ENCODE data around the gene FAM174C.

Gene FAM174C

DNA sequence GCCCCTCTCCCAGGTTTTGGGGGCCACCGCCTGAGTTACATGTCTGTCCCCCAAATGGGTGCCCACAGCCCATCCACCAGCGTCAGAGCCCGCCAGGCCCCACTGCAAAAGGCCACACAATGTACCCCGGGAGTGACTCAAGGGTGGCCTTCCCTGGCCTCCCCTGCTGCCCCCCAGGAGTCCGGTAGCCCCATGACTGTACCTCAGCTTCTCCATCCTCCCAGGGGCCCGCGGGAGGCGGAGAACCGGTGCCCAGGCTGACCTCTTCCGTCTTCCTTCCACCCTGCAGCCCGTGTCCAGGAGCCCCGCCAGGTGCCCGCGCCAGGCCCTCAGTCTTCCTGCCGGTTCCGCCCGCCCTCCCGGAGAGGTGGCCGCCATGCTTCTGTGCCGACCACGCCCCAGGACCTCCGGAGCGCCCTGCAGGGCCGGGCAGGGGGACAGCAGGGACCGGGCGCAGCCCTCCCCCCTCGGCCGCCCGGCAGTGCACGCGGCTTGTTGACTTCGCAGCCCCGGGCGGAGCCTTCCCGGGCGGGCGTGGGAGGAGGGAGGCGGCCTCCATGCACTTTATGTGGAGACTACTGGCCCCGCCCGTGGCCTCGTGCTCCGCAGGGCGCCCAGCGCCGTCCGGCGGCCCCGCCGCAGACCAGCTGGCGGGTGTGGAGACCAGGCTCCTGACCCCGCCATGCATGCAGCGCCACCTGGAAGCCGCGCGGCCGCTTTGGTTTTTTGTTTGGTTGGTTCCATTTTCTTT, 47.9 kb upstream of the FAM174C start:
- Histone ChIP-seq H3K9ac (ENCODE audit: low read length) (no peak overlapping the region), H3K27me3 (ENCODE audit: low read length) (no peaks in the 10 kb centered on the region), H3K4me2 (ENCODE audit: low read depth, low read length, poor library complexity, severe bottlenecking) (no peak overlapping the region), H3K9me2 (replicated peaks; ENCODE audit: insufficient read depth, low read length) (no peaks in the 10 kb centered on the region), H3K9me3 (ENCODE audit: insufficient read depth, low read length) (no peaks in the 10 kb centered on the region), H4K20me1 (ENCODE audit: low read depth, low read length) (no peaks in the 10 kb centered on the region), H3K79me2 (ENCODE audit: insufficient read depth, low read length) (no peaks in the 10 kb centered on the region), H3K27ac (ENCODE audit: low read depth, low read length) (no peak overlapping the region), H3K4me3 (ENCODE audit: insufficient read depth, low read length, poor library complexity, severe bottlenecking) (no peak overlapping the region), H2AFZ (ENCODE audit: low read depth, low read length, severe bottlenecking) (no peak overlapping the region), H3F3A (ENCODE audit: insufficient read depth) (no peaks in the 10 kb centered on the region; the same call in 1 of the 2 replicates), H3K36me3 (ENCODE audit: low read length) (no peaks in the 10 kb centered on the region)
- TF ChIP-seq, protein P1, sequence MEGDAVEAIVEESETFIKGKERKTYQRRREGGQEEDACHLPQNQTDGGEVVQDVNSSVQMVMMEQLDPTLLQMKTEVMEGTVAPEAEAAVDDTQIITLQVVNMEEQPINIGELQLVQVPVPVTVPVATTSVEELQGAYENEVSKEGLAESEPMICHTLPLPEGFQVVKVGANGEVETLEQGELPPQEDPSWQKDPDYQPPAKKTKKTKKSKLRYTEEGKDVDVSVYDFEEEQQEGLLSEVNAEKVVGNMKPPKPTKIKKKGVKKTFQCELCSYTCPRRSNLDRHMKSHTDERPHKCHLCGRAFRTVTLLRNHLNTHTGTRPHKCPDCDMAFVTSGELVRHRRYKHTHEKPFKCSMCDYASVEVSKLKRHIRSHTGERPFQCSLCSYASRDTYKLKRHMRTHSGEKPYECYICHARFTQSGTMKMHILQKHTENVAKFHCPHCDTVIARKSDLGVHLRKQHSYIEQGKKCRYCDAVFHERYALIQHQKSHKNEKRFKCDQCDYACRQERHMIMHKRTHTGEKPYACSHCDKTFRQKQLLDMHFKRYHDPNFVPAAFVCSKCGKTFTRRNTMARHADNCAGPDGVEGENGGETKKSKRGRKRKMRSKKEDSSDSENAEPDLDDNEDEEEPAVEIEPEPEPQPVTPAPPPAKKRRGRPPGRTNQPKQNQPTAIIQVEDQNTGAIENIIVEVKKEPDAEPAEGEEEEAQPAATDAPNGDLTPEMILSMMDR (IDR thresholded peaks at IDR 0.05; ENCODE audit: insufficient read depth, low read length, poor library complexity, severe bottlenecking) = no peak
- no peak for TF ChIP-seq EZH2phosphoT487 (conservative IDR thresholded peaks at IDR 0.05; ENCODE audit: low read length)

DNA sequence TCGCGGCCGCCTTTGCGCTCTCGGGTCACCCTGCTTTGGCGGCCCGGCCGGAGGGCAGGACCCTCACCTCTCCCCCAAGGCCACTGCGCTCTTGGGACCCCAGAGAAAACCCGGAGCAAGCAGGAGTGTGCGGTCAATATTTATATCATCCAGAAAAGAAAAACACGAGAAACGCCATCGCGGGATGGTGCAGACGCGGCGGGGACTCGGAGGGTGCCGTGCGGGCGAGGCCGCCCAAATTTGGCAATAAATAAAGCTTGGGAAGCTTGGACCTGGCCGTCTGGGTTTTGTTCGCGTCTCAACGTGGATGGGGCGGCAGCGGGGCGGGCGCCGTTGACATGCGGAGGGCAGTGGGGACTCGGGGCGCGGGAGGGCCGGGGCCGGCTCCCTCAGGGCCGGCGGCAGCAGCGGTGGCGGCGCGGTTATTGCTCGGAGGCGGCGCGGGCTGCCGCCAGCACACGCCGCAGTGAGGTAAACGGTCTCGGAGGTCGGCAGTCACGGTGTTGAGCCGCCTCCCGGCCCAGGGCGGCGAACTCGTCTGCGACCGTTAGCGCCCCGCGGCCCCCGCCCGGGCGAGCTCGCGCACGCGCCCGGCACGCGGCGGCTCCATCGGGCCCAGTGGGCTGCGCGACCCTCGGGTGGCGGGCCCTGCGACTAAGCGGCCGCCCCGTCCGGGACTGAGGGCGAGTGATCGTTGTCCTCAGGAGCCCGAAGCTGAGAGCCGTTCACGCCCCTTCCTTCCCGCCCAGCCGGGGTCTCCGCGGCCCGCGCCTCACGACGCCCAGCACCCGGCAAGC, 47.0 kb upstream of the FAM174C start:
- H3F3A ChIP-seq (ENCODE audit: insufficient read depth) = no peaks in the 10 kb centered on the region; the same call in 1 of the 2 replicates
- no peak for TF ChIP-seq EZH2phosphoT487 (conservative IDR thresholded peaks at IDR 0.05; ENCODE audit: low read length)
- TF ChIP-seq, protein P1 (IDR thresholded peaks at IDR 0.05; ENCODE audit: insufficient read depth, low read length, poor library complexity, severe bottlenecking) = no peak
- H3K4me3 ChIP-seq (ENCODE audit: insufficient read depth, low read length, poor library complexity, severe bottlenecking) = no peak overlapping the region
- H3K36me3 ChIP-seq (ENCODE audit: low read length) = no peaks in the 10 kb centered on the region
- no peaks in the 10 kb centered on the region for H4K20me1 ChIP-seq (ENCODE audit: low read depth, low read length)
- H3K9ac ChIP-seq (ENCODE audit: low read length) = no peak overlapping the region
- H3K4me2 ChIP-seq (ENCODE audit: low read depth, low read length, poor library complexity, severe bottlenecking) = no peak overlapping the region
- no peaks in the 10 kb centered on the region for H3K27me3 ChIP-seq (ENCODE audit: low read length)
- H3K27ac ChIP-seq (ENCODE audit: low read depth, low read length) = no peak overlapping the region
- H2AFZ ChIP-seq (ENCODE audit: low read depth, low read length, severe bottlenecking) = no peak overlapping the region
- H3K9me3 ChIP-seq (ENCODE audit: insufficient read depth, low read length) = no peaks in the 10 kb centered on the region
- H3K9me2 ChIP-seq (replicated peaks; ENCODE audit: insufficient read depth, low read length) = no peaks in the 10 kb centered on the region
- no peaks in the 10 kb centered on the region for H3K79me2 ChIP-seq (ENCODE audit: insufficient read depth, low read length)

DNA sequence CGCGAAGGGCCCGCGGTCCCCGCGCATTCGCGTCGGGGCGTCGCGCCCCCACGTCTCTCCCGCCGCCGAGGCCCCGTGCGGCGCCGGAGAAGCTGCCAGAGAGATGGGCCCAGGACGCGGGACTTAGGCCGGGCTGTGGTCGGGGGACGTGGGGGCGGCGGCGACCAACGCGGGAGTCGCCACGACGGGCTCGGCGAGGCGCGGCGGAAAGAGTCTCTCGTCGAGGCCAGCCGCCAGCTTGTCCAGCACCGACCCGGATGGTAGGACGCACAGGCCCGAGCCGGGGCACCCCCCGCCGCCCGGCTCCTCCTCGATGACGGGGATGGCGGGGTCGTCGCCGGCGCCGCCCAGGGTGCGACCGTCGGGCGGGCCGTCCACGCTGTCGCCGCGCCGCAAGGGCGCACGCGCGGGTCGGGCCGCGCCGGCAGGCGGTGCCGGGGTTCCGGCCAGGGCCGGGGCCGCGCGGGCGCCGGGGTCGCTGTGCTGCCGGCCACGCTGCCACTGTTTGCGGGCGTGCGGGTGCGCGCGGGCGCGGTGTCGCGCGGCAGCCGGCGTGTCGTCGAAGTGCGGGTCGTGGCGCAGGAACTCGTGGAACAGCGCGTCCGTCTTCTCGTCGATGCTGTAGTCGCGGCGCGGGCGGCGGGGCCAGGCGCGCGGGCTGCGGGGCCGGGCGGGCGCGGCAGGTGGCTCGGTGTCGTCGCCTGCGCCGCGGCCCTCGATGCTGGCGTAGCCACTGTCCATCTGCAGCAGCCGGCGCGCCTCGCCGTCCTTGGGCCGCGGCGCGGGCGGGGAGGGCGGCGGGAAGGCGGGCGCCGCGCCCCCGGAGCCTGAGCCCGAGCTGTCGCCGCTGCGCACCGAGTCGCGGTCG, 46.0 kb upstream of the FAM174C start:
- Histone ChIP-seq H3K9me2 (replicated peaks; ENCODE audit: insufficient read depth, low read length) (no peaks in the 10 kb centered on the region), H3K36me3 (ENCODE audit: low read length) (no peaks in the 10 kb centered on the region), H3K4me3 (ENCODE audit: insufficient read depth, low read length, poor library complexity, severe bottlenecking) (no peak overlapping the region), H3K4me2 (ENCODE audit: low read depth, low read length, poor library complexity, severe bottlenecking) (no peak overlapping the region), H3K9ac (ENCODE audit: low read length) (no peak overlapping the region), H3K9me3 (ENCODE audit: insufficient read depth, low read length) (no peaks in the 10 kb centered on the region), H3K79me2 (ENCODE audit: insufficient read depth, low read length) (no peaks in the 10 kb centered on the region), H4K20me1 (ENCODE audit: low read depth, low read length) (no peaks in the 10 kb centered on the region), H2AFZ (ENCODE audit: low read depth, low read length, severe bottlenecking) (no peak overlapping the region), H3K27me3 (ENCODE audit: low read length) (no peaks in the 10 kb centered on the region), H3K27ac (ENCODE audit: low read depth, low read length) (no peak overlapping the region), H3F3A (ENCODE audit: insufficient read depth) (no peaks in the 10 kb centered on the region; the same call in 1 of the 2 replicates)
- TF ChIP-seq, protein P1 (IDR thresholded peaks at IDR 0.05; ENCODE audit: insufficient read depth, low read length, poor library complexity, severe bottlenecking) = no peak
- no peak for TF ChIP-seq EZH2phosphoT487 (conservative IDR thresholded peaks at IDR 0.05; ENCODE audit: low read length)
